Fibroblast of upper back skin (primary cell): ENCODE data around the gene CSNK2A1.
"Not testable (repeated sequence)": the region's sequence is repeated elsewhere in the genome, so short reads cannot be mapped to it uniquely, and the experiment has no call there.

Experiments
- DNase-seq: peaks from one replicate; pipeline ENCODE4 v3.0.0-alpha.2; 2013

The CSNK2A1 gene

DNA sequence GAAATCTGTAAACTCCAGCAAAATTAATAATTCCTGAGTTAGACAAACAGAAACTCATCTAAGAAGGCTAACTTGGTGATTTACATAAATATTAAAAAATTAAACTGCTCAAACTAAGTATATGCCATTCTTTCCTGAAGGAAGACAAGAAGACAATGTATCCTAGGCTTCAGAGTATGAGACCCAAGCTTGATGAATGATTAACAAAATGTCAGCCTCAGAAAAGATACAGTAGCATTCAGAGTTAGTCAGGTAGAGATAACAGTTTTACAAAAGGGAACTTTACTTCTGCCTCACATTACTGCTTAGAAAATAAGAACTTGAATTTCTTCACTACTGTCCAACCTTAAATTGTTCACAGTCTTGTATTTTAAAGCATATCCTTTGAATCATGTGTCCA is 12.0 kb downstream of the CSNK2A1 start:
- DNase-seq, result no peak

DNA sequence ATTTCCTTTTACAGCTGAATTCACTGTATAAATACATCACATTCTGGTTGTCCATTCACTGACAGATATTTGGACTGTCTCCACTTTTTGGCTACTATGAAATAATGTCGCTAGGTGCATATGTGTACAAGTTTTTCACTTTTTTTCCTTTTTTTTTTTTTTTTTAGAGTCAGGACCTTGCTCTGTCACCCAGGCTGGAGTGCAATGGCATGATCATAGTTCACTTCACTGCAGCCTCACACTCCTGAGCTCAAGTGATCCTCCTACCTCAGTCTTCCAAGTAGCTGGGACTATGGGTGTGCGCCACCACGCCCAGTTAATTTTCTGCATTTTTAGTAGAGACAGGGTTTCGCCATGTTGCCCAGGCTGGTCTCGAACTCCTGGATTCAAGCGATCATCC is 13.3 kb downstream of the CSNK2A1 start:
- no peak for DNase-seq

DNA sequence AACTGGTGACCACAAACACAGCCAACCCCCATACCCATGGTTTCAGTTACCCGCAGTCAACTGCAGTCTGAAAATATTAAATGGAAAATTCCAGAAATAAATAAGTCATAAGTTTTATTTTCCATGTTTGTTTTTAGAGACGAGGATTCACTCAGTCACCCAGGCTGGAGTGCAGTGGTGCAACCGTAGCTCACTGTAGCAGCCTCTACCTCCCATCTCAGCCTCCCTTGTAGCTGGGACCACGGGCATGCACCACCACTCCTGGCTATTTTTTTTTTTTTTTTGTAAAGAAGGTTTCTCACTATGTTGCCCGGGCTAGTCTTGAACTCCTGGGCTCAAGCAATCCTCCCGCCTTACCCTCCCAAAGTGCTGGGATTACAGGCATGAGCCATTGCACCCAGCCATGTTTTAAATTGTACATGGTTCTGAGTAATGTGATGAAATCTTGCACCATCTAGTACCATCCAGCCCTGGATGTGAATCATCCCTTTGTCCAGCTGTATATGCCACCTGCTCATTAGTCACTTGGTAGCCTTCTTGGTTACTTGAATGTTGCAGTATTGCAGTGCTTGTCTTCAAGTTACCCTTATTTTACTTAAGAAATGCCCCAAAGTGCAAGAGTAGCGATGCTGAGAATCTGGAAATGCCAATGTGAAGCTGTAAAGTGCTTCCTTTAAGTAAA is 14.5 kb downstream of the CSNK2A1 start:
- DNase-seq, result peak; percentile 80

DNA sequence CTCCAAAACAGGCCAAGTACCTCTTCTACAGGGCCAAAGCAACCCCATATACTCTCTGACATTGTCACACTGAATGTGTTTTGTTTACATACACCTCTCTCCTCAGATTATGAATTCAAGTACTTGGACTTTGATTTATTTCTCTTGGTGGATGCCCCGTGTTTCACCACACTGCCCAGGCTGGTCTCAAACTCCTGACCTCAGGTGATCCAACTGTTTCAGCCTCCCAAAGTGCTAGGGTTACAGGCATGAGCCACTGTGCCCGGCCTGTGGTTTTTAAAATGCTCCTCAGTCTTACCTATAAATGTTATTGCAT is 16.1 kb downstream of the CSNK2A1 start:
- DNase-seq, result no peak

DNA sequence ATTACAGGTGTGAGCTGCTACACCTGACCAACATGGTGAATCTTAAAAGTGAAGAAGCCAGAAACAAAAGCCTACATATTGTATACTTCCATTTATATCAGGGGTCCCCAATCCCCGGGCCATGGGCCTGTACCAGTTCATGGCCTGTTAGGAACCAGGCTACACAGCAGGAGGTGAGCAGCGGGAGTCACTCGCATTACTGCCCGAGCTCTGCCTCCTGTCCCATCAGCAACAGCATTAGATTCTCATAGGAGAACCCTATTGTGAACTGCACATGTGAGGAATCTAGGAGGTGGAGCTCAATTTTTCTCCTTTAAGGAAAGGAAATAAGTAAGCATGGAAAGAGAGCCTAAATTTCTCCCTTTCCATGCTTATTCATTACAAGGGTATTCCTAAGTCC is 21.7 kb downstream of the CSNK2A1 start:
- no peak for DNase-seq

DNA sequence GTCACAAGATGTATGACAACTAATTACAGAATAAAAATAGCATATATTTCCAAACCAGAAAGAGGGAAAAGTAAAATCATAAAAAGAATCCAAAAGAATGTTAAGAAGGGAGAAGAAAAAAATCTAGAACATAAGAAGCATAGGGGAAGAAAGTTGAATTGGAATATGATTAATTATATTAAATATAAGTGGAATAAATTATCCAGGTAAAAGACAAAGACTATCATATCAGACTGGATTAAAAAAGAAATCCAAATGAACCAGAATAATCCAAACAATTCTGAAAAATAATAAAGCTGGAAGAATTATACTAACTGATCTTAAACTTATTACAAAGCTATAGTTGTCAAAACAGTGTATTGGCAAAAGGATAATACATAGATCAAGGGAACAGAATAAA is 23.6 kb downstream of the CSNK2A1 start:
- no peak for DNase-seq

DNA sequence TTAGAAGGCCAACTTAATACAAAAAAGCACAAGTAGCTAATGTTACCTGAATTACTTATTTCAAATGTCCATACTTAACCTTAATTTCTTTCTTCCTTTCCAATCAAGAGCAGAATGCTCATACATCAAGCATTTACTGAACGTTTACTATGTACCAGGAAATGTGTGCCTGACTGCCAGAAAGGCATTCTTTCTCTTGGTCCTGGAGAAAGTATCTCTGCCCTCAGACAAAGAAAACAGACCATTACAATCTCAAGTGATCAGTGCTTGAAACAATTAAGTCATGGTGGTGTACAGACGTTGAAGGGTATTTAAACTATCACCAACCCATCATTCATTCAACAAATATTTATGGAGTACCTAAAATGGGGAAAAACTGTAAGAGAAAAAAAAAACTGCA is 26.4 kb downstream of the CSNK2A1 start:
- no peak for DNase-seq

DNA sequence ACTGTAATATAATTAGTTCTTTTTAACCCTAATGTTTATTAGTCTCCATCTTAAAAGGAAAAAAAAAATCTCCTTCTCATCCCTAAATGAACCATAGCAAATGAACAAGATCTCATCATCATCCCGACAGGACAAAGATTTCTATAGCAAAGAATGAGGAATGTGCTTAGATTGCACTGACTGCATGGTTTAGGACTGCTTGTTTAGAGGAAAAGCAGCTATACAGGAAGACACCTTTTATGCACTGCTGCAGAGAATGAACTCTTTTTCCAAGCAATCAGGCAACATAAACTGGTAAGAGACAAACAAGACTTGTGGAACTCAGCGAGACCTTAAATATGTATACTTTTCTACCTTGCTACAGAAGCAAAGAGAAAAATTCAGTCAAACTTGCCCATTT is 26.8 kb downstream of the CSNK2A1 start:
- DNase-seq, result no peak

DNA sequence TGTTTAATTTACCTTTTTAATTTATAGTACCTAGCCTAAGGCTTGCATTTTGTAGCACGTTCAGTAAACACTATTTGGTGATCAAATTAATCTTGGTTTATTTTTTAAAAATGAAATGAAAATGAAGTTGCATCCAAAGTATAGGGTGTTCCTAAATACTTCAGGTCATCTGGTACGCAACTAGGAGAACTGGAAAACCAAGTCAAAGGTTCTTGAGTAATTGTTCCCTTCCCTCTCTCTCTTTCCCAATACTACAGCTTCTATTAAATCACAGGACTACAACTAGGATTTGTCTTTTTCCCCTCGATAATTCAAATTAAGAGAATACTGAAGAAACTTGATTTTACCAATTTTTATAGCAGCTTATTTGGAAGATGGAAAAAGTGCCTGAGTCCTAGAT is 27.9 kb downstream of the CSNK2A1 start:
- no peak for DNase-seq

DNA sequence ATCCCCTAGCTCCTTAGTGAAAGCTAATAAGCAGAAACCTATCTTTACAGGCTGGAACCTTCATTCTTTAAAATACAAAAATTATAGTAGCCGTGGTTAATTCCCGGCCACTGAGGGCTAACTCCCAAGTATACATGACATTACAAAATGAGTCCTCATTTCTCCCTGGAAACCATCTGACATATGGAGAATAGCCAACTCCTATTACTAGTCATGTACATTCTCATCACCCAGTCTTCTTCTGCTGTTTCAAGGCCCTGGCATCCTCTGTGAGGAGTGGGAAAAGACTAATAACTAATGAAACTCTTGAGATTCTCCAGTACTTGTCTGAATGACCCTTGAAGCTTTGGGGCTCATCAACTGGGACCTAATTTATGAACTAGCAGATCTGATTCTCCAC is 30.2 kb downstream of the CSNK2A1 start:
- peak; percentile 19 for DNase-seq

DNA sequence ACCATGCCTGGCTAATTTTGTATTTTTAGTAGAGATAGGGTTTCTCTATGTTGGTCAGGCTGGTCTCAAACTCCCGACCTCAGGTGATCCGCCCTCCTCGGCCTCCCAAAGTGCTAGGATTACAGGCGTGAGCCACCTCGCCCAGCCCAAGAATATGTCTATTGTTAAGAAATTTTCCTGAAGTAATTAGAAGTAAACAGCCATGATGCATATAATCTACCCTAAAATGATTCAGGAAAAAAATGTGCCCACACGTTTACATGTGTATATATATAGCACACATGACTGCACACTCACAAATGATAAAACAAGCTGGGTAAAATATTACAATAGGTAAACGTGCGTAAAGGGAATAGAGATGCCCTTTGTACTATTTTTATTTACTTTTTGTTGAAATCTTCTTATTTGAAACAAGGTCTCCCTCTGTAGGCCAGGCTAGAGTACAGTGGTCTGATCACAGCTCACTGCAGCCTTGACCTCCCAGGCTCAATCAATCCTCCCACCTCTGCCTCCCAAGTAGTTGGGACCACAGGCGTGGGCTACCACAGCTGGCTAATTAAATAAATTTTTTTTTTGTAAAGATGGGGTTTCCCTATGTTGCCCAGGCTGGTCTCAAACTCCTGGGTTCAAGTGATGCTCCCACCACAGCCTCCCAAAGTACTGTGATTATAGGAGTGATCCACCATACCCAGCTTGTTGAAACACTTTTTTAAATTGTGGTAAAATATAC is 33.1 kb downstream of the CSNK2A1 start:
- not testable (repeated sequence) for DNase-seq

DNA sequence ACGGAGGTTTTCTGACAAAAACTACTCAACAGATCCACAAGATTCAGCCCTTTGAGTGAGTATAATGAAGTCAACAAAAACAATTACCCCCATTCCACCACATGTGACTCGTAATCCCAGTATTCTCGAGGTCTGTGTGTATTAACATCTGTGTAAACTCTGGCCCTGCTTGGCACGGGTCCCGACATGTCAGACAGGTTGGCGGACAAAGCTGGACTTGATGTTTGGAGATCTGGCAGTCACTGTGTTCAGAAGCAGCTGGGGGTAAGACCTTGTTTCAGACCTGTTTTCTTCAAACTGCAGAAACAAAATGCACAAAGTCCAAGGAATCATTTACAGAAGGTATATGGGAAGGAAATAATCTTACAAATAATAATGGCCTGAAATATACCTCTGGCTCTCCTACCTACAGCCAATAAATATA is 35.2 kb downstream of the CSNK2A1 start:
- DNase-seq, result not testable (repeated sequence)

DNA sequence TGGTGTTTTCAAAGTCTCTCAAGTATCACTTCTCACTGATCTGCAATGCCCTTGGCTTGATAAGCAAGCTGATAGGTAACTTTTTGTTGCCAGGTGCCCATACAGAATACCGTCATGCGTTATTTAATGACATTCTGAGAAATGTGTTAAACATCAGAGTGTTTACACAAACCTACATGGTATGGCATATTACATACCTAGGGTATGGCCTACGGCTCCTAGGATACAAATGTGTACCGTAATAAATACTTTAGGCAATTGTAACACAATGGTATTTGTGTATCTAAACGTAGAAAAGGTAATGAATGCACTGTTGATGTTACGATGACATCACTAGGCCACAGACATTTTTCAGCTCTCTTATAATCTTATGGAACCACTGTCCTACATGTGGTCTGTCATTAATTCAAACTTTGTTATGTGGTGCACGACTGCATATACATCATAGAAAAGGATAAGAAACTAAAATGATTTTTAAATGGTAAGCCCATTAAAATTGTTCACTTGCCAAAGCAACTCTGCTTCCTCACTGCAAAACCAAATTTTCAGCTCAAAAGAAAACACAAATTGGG is 35.7 kb downstream of the CSNK2A1 start:
- DNase-seq, result no peak

DNA sequence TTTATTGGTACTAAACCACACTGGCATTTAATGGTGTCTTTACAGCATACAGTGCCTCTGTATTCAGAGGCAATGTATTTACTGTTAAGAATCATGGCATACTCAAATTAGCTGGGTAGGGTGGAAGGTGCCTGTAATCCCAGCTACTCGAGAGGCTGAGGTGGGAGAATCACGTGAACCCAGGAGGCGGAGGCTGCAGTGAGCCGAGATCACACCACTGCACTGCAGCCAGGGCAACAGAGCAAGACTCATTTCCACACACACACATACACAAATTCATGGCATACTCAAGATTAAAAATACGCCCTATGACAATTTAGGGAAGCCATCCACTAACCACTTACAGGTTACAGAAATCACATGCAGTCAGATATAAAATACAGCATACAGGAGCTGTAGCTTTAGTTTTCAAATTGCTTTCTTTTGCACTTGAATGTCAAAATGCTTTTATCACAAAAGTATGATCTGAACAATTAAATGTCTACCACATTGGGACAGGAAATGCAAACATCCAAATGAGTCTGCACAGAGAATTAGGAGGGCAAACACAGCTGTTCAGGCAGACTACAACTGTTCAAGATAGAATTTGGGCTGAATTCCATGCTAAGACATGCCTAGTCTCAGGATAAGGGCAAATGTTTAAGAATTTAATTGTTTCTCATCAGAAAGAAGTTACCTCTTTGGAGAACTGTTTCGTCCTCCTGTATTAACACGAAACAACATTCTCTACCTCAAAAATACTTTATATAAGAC is 36.4 kb downstream of the CSNK2A1 start:
- no peak for DNase-seq

DNA sequence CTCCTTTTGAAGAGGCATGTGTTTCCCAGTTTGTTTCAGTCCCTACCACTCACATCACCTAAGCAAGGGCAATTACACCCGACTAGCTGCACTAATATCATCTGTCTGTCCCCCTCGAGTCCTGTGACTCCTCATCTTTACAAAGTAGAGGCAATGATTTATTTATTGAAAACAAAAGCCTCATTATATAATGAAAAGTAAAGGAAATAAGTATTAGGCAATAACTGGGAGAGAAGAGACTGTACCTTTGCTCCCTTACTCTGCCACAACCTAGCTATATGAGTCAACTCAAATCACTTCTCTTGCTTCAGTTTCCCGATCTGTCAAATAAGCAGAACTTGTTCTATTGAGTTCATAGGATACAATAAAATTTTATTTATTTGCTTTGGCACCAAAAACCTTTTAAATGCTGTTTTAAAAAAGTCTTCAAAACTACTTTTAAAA is 38.9 kb downstream of the CSNK2A1 start:
- DNase-seq, result no peak

DNA sequence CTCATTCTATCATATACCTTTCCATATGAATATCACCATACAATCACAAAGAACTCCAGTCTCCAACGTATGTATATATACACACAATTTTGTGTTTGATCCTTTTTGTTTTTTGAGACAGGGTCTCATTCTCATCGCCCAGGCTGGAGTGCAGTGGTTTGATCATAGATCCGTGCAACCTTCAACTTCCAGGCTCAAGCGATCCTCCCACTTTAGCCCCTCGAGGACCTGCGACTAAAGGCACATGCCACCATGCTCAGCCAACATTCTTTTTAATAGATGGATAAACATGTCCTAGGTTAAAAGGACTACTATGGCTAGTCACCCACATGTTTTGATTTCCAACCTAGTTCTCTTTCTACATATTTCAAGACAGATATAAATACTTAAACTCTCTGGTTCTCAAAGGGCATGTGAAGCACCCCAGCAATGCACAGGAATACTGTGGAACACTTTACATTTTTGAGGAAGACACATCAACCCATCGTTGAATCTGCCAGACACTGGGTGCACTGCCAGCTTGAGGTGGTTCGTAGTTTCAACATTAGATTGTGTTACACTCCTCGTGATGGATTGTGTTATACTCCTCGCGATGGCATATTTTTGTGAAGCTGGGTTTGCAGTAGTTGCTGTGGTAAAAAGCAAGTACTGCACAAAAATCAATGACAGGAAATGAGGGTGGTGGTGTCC is 40.4 kb downstream of the CSNK2A1 start:
- DNase-seq, result no peak

DNA sequence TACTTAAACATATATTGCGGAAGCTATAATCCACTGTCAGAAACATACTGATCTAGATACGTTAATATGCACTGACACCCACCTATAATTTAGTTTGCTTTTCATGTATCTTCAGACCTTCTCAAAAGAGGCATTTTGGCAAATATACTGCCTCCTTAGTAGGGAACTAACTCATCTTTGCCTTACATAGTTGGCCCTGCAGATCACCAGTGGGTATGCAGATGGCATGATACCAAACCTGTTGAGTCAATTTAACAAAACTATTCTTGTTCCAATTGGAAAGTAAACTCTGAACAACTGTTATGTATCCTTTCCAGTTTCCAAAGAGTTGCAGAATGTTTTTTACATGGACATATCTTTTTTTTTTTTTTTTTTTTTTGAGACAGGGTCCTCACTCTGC is 45.6 kb downstream of the CSNK2A1 start:
- DNase-seq, result no peak

DNA sequence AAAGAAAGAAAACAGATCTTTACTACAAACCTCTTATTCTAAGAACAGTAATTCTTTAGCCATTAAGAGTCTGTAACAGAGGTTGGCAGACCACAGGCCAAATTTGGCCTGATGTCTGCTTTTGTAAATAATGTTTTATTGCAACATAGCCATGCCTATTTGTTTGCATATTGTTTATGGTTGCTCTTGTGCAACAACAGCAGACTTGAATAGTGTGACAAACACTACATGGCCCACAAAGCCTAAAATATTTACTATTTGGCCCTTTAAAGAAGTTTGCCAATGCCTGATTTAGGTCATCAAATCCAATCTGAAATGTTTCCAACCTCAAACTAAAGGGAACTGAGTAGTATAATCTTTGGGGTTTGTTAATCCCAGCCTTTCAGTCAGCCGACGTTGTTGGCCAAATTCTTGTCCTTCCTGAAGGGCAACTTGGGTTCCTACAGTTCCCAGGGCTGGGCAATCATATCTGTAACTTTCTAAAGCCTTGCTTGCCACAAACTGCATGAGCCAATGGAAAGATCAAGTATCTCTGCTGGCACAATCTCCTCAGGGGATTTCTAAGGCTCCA is 47.4 kb downstream of the CSNK2A1 start:
- no peak for DNase-seq

DNA sequence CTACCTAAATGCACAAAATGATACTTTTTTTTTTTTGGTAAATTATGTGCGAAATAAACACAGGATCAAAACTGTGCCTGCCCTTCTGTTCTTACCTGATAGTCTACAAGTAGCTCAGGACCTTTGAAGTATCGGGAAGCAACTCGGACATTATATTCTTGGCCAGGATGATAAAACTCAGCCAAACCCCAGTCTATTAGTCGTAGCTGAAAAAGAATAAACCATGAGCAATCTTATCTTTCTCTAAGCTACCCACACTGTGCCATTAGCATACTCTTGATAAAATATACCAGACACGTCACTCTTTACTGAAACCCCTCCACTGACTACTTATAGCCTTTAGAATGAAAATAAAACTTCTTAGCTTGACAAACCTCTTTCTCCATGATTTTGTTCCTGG is 51.4 kb downstream of the CSNK2A1 start:
- no peak for DNase-seq

DNA sequence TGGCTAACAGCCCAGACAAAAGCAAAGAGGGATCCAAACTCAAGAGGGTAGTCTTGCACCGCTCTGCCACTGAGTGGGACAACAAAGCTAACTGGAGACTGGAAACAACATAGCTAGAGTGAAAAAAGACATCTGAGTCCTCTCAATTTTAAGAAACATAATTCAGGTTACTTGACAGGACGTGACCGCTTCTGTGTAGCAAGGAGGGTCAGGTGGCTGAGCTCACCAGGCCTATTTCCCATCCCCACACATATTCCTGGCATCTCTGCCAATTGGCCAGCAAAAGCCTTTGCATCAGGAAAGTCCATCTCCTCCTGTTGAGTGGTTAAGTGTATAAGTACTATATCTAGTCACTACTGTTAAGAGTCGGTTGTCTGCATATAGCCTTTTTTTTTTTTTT is 55.9 kb downstream of the CSNK2A1 start:
- DNase-seq, result no peak

DNA sequence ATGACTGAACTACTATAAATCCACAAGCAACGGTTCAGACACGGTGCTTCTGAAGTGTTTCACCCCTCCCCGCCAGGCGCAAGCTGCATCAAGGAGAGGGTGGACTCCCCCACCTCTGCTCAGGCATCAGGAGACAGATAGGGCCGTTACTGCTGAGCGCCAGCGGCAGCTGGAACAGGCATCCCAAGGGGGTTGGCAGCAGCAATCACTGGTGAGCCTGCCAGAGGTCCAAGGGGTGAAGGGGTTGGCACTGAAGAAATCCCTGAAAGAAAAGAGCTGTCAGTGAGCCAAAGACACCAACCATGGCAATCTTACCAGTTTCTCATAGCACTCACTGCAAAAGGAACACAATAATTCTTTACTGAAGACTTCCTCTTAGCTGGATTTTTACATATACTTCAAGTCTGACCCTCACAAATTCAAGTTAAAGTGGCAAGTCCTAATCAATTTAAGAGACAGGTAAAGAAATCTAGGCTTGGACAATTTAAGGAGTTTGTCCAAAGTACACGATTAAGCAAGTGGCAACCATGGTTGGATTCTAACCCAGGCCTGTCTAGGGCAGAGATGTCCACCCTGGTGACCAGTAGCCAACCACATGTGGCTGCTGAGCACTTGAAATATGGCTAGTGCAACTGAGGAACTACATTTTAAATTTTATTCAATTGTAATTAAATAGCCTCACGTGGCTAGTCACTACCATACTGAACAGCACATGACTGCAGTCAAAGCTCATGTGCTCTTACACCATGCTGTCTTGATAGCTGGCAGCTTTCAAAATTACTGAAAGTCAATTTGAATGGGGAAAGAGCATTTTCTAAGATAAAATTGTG is 59.6 kb downstream of the CSNK2A1 start:
- no peak for DNase-seq

DNA sequence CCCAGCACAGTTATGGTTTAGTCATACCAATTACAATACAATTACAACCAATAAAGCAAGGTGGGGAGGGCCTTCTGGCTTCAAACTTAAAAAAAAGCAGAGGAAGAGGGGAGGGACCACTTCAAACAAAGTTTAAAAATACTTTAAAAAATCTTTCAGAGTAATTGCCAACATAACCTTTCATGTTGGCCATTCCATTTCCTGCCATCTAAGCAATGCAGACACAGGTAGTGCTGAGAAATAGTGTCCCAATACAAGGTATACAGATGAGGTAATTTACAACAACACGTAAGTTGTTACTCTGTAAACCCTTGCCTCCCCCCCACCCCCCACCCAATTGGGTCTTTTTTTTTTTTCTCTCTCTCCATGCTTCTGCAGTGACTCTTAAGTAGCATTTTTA is 62.4 kb downstream of the CSNK2A1 start:
- no peak for DNase-seq
